Vagina (tissue), 2 donors: Measurements from ENCODE around the gene KAZN. TPM values are rescaled to one million over a fixed set of nuclear protein-coding genes. Genes with fewer than 3 reads are reported as not detected.

ENCODE experiments used
- DNase-seq, 2 donors: peaks; one replicate each; pipeline ENCODE4 v3.0.0-alpha.2; 2017; ENCODE audit errors: extremely low spot score in 2 of 2
- H3K27ac ChIP-seq: fragments of 200-600 bp; sonication (generic); one replicate; pipeline ENCODE4 v1.5.1; 2019
- H3K27me3 ChIP-seq: fragments of 200-600 bp; sonication (generic); one replicate; pipeline ENCODE4 v1.5.1; 2019
- H3K36me3 ChIP-seq, 2 donors: fragments of 200-600 bp; sonication (generic); one replicate each; pipeline ENCODE4 v1.5.1; 2017 to 2019
- H3K4me1 ChIP-seq: fragments of 200-600 bp; sonication (generic); one replicate; pipeline ENCODE4 v1.5.1; 2019
- H3K4me3 ChIP-seq, 2 donors: fragments of 200-600 bp; sonication (generic); 1 replicate in 1 of 2; 2 replicates in 1 of 2; pipeline ENCODE4 v1.5.1; 2016 to 2019
- H3K9me3 ChIP-seq: fragments of 200-600 bp; sonication (generic); one replicate; pipeline ENCODE4 v1.5.1; 2019
- POLR2A ChIP-seq, 2 donors: fragments of 450-650 bp; IDR thresholded peaks; one replicate each; pipeline ENCODE4 v1.6.1; 2017; ENCODE audit warnings: antibody characterized with exemption in 2 of 2, mild to moderate bottlenecking in 2 of 2, moderate library complexity in 2 of 2
- POLR2AphosphoS5 ChIP-seq, 2 donors: sonication (generic); formaldehyde crosslinking; IDR thresholded peaks; one replicate each; pipeline ENCODE4 v1.9.0; 2017; ENCODE audit warnings: antibody characterized with exemption in 2 of 2, mild to moderate bottlenecking in 2 of 2, low read depth in 1 of 2; ENCODE audit not compliant: insufficient read depth in 1 of 2
- intact Hi-C: fragments of 100-400 bp; cut with DNase I; formaldehyde crosslinking; loops from one replicate; pipeline ENCODE4 v1.15.1; 2023
- total RNA-seq: library from RNA; depleted of rRNA; stranded (reverse); fragments of >200 nt; gene quantifications from one replicate; pipeline ENCODE4 v1.2.3, GENCODE V29; 2016
- TF ChIP-seq, protein P1 (sequence below), 3 experiments: fragments of 450-650 bp in 2 of 3; fragments of 200-600 bp in 1 of 3; sonication (generic) in 1 of 3; IDR thresholded peaks; one replicate each; pipeline ENCODE4 v1.5.1; 2017 to 2019; ENCODE audit warnings: antibody characterized with exemption in 3 of 3, mild to moderate bottlenecking in 2 of 3, moderate library complexity in 2 of 3

The KAZN gene
- total RNA-seq, 1 donor from 2014 or later = 29.5 TPM

GRCh38 chr1:15043934-15044333 lies 445.4 kb downstream of the KAZN start:
- H3K4me1 ChIP-seq = no peaks in the 10 kb centered on the region
- TF ChIP-seq POLR2AphosphoS5 (IDR thresholded peaks at IDR 0.05; ENCODE audit: insufficient read depth in 1 of 2, low read depth in 1 of 2) = no peak
- TF ChIP-seq, protein P1, sequence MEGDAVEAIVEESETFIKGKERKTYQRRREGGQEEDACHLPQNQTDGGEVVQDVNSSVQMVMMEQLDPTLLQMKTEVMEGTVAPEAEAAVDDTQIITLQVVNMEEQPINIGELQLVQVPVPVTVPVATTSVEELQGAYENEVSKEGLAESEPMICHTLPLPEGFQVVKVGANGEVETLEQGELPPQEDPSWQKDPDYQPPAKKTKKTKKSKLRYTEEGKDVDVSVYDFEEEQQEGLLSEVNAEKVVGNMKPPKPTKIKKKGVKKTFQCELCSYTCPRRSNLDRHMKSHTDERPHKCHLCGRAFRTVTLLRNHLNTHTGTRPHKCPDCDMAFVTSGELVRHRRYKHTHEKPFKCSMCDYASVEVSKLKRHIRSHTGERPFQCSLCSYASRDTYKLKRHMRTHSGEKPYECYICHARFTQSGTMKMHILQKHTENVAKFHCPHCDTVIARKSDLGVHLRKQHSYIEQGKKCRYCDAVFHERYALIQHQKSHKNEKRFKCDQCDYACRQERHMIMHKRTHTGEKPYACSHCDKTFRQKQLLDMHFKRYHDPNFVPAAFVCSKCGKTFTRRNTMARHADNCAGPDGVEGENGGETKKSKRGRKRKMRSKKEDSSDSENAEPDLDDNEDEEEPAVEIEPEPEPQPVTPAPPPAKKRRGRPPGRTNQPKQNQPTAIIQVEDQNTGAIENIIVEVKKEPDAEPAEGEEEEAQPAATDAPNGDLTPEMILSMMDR (IDR thresholded peaks at IDR 0.05) = no peak
- no peak for TF ChIP-seq POLR2A (IDR thresholded peaks at IDR 0.05)
- H3K27ac ChIP-seq = no peak overlapping the region
- no peaks in the 10 kb centered on the region for H3K9me3 ChIP-seq
- H3K36me3 ChIP-seq = no peaks in the 10 kb centered on the region
- no peak for DNase-seq
- H3K4me3 ChIP-seq = no peak overlapping the region
- H3K27me3 ChIP-seq = no peaks in the 10 kb centered on the region
- intact Hi-C loops = loop anchor here (5.0 to 10.0 kb wide), 3 partner anchors 249 to 1079 kb away; no protein-coding TSS in a partner anchor

DNA sequence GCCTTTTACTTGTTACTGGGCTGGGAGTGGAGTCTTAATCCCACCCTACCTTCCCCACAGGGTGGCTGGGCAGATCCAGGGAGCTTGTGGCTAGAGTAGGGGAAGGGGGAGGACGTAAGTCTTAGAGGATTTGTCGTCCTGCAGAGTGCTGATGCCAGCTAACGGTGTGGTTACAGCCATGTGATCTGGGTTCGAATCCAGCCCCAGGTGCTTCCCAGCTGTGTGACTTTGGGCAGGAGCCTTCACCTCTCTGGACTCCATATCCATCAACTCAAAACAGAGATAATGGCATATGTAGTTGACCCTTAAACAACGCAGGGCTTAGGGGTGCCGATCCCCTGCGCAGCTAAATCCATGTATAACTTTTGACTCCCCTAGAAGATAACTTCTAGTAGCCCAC lies 446.6 kb downstream of the KAZN start:
- no peak overlapping the region for H3K4me3 ChIP-seq

DNA sequence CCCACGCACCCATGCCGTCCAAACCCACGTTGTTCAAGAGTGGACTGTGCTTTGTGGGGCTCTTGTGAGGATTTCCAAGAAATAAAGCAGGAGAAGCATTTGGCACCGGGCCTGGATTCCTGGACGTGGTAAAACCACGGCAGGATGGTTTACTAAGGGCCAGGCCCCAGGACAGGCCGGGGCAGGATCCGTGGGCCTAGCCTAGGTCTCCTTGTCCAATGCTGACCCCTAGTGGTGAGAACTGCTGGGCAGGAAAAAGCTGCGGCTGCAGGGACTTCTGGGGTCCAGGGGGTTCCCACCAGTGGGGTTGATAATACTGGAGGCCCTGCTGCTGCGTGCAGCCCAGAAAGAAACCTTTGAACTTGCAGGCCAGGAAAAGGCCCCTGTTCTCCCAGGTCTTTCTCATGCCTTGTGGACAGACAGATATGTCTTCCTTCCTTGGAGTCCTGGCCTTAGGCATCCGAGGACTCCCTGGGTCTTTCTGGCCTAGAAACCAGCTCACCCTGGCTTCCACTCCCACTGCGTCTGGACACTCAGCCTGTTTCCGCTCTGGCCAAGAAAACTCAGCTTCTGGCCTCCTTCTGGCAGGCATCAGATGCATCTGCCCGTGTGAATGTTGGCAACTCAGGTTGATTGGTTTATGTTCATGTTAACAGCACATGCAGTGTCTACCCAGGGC lies 448.1 kb downstream of the KAZN start:
- no peak for DNase-seq

More for the DNA sequence above, 446.6 kb downstream of the KAZN start:
- no peak overlapping the region for H3K27ac ChIP-seq
- no peaks in the 10 kb centered on the region for H3K4me1 ChIP-seq
- TF ChIP-seq, protein P1 (IDR thresholded peaks at IDR 0.05) = no peak
- TF ChIP-seq POLR2AphosphoS5 (IDR thresholded peaks at IDR 0.05; ENCODE audit: insufficient read depth in 1 of 2, low read depth in 1 of 2) = no peak
- no peak for TF ChIP-seq POLR2A (IDR thresholded peaks at IDR 0.05)
- no peak for DNase-seq
- H3K9me3 ChIP-seq = no peaks in the 10 kb centered on the region
- intact Hi-C loops = loop anchor here (10.0 kb wide), 2 partner anchors 250 to 1080 kb away; no protein-coding TSS in a partner anchor
- no peaks in the 10 kb centered on the region for H3K36me3 ChIP-seq
- no peaks in the 10 kb centered on the region for H3K27me3 ChIP-seq

GRCh38 chr1:15047237-15047636 lies 448.8 kb downstream of the KAZN start:
- Histone ChIP-seq H3K4me3 (no peak overlapping the region), H3K27me3 (no peaks in the 10 kb centered on the region), H3K27ac (no peak overlapping the region), H3K4me1 (no peaks in the 10 kb centered on the region), H3K36me3 (no peaks in the 10 kb centered on the region), H3K9me3 (no peaks in the 10 kb centered on the region)
- no peak for DNase-seq
- no peak for TF ChIP-seq POLR2A (IDR thresholded peaks at IDR 0.05)
- TF ChIP-seq, protein P1 (IDR thresholded peaks at IDR 0.05) = no peak
- TF ChIP-seq POLR2AphosphoS5 (IDR thresholded peaks at IDR 0.05; ENCODE audit: insufficient read depth in 1 of 2, low read depth in 1 of 2) = no peak
- intact Hi-C loops = loop anchor here (10.0 kb wide), 2 partner anchors 252 to 1082 kb away; no protein-coding TSS in a partner anchor

More for the DNA sequence above, 448.1 kb downstream of the KAZN start:
- Histone ChIP-seq H3K9me3 (no peaks in the 10 kb centered on the region), H3K4me1 (no peaks in the 10 kb centered on the region), H3K36me3 (no peaks in the 10 kb centered on the region), H3K27ac (no peak overlapping the region), H3K27me3 (no peaks in the 10 kb centered on the region), H3K4me3 (no peak overlapping the region)
- TF ChIP-seq, protein P1 (IDR thresholded peaks at IDR 0.05) = peak; percentile 84 to 99 (median 90)
- TF ChIP-seq POLR2A (IDR thresholded peaks at IDR 0.05) (no peak), POLR2AphosphoS5 (IDR thresholded peaks at IDR 0.05; ENCODE audit: insufficient read depth in 1 of 2, low read depth in 1 of 2) (peak in 1 of 2 donors; percentile 15)
- intact Hi-C loops = loop anchor here (10.0 kb wide), 2 partner anchors 252 to 1082 kb away; no protein-coding TSS in a partner anchor

- intact Hi-C loops = loop anchor here (10.0 kb wide), 2 partner anchors 254 to 1084 kb away; no protein-coding TSS in a partner anchor
- no peak overlapping the region for H3K4me3 ChIP-seq
- no peaks in the 10 kb centered on the region for H3K27me3 ChIP-seq
- no peak for DNase-seq
- no peak overlapping the region for H3K27ac ChIP-seq
- H3K4me1 ChIP-seq = no peaks in the 10 kb centered on the region
- no peaks in the 10 kb centered on the region for H3K9me3 ChIP-seq
- H3K36me3 ChIP-seq = no peaks in the 10 kb centered on the region
- TF ChIP-seq POLR2A (IDR thresholded peaks at IDR 0.05) (no peak), POLR2AphosphoS5 (IDR thresholded peaks at IDR 0.05; ENCODE audit: insufficient read depth in 1 of 2, low read depth in 1 of 2) (no peak)
- TF ChIP-seq, protein P1 (IDR thresholded peaks at IDR 0.05) = no peak
Measured at GRCh38 chr1:15048437-15048980, 450.0 kb downstream of the KAZN start.
